Measurements from ENCODE around the gene NCAM1. TPM values are rescaled to one million over a fixed set of nuclear protein-coding genes. Genes with fewer than 3 reads are reported as not detected.

Gene NCAM1
- total and polyA plus RNA-seq, 5 experiments from 2014 or later: 0.08 to 0.98 (median 0.60) TPM; not detected in 2

DNA sequence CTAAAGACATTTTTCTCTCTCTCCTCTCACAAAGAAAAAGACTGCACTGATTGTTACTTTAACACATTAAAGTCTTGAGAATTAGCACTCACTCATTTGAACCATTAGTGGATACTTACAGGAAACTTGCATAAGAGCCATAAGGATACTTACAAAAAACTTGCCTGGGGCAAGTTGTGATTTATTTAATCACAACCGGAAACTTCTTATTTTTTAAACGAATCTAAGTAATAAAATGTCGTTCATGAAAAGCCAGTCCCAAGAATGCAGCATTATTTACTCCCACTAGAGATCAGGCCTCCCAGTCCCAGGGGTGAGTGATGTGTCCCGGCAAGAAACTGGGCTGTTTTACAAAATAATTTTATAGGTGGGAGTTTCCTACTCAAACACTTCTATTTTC is 293.9 kb downstream of the NCAM1 start:
- no peak for ATAC-seq
- Mint-ChIP-seq H3K36me3 (no peaks in the 10 kb centered on the region), H3K9me3 (no peaks in the 10 kb centered on the region), H3K27ac (no peak overlapping the region), H3K4me1 (no peaks in the 10 kb centered on the region), H3K4me3 (no peak overlapping the region), H3K27me3 (peaks cover 1 to 28% (median 3%) of the 10 kb centered on the region in 5 donors)
- POLR2A ChIA-PET: no interaction called here
- no peak for DNase-seq

DNA sequence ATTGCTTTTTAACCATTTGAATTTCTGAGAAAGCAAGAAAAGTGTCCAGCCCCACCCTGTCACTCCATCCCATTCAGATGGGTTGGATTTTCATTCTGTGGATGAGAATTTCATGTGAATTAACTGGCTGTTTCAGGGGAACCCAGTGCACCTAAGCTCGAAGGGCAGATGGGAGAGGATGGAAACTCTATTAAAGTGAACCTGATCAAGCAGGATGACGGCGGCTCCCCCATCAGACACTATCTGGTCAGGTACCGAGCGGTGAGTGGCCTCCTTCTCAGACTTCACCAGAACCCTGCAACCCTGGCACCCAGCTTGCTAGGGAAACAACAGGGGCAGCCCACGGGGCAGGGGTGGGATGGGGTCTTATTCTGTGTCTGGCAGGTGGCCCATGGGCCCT is 294.5 kb downstream of the NCAM1 start:
- DNase-seq (no peak), ATAC-seq (no peak)
- peaks cover 0 to 22% (median 3%) of the 10 kb centered on the region in 5 donors for H3K27me3 Mint-ChIP-seq
- H3K4me3 Mint-ChIP-seq: no peak overlapping the region
- H3K9me3 Mint-ChIP-seq: no peaks in the 10 kb centered on the region
- no peak overlapping the region for H3K27ac Mint-ChIP-seq
- POLR2A ChIA-PET: no interaction called here
- H3K36me3 Mint-ChIP-seq: no peaks in the 10 kb centered on the region
- no peaks in the 10 kb centered on the region for H3K4me1 Mint-ChIP-seq

- H3K27me3 Mint-ChIP-seq: peaks cover 1 to 14% (median 3%) of the 10 kb centered on the region in 5 donors
- no peak for ATAC-seq
- POLR2A ChIA-PET: no interaction called here
- H3K36me3 Mint-ChIP-seq: no peaks in the 10 kb centered on the region
- H3K4me1 Mint-ChIP-seq: no peaks in the 10 kb centered on the region
- DNase-seq: no peak
- no peak overlapping the region for H3K27ac Mint-ChIP-seq
- no peak overlapping the region for H3K4me3 Mint-ChIP-seq
- no peaks in the 10 kb centered on the region for H3K9me3 Mint-ChIP-seq
Observed at GRCh38 chr11:113256431-113257202, 295.4 kb downstream of the NCAM1 start.

DNA sequence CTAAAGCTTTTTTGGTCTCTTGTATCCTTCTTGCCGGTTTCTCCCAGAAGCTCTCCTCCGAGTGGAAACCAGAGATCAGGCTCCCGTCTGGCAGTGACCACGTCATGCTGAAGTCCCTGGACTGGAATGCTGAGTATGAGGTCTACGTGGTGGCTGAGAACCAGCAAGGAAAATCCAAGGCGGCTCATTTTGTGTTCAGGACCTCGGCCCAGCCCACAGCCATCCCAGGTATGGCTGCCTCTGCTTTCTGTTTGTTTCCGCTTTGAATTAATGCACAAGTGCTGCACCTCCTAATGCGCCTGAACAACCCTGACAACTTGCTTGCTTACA is 298.8 kb downstream of the NCAM1 start:
- Mint-ChIP-seq H3K27ac (no peak overlapping the region), H3K4me3 (no peak overlapping the region), H3K4me1 (no peaks in the 10 kb centered on the region), H3K36me3 (no peaks in the 10 kb centered on the region), H3K9me3 (no peaks in the 10 kb centered on the region), H3K27me3 (peaks cover 0 to 2% (median 0%) of the 10 kb centered on the region in 5 donors)
- DNase-seq: no peak
- POLR2A ChIA-PET: interaction anchor here (0.7 kb wide), 1 partner anchor 1252 kb away, joined by 7 read pairs; no protein-coding TSS in a partner anchor
- no peak for ATAC-seq

- H3K27me3 Mint-ChIP-seq: peaks cover 0 to 2% (median 0%) of the 10 kb centered on the region in 5 donors
- DNase-seq (no peak), ATAC-seq (no peak)
- no peak overlapping the region for H3K27ac Mint-ChIP-seq
- H3K4me1 Mint-ChIP-seq: no peaks in the 10 kb centered on the region
- POLR2A ChIA-PET: no interaction called here
- H3K4me3 Mint-ChIP-seq: no peak overlapping the region
- H3K36me3 Mint-ChIP-seq: no peaks in the 10 kb centered on the region
- H3K9me3 Mint-ChIP-seq: no peaks in the 10 kb centered on the region
Observed at GRCh38 chr11:113260541-113260940, 299.3 kb downstream of the NCAM1 start.

DNA sequence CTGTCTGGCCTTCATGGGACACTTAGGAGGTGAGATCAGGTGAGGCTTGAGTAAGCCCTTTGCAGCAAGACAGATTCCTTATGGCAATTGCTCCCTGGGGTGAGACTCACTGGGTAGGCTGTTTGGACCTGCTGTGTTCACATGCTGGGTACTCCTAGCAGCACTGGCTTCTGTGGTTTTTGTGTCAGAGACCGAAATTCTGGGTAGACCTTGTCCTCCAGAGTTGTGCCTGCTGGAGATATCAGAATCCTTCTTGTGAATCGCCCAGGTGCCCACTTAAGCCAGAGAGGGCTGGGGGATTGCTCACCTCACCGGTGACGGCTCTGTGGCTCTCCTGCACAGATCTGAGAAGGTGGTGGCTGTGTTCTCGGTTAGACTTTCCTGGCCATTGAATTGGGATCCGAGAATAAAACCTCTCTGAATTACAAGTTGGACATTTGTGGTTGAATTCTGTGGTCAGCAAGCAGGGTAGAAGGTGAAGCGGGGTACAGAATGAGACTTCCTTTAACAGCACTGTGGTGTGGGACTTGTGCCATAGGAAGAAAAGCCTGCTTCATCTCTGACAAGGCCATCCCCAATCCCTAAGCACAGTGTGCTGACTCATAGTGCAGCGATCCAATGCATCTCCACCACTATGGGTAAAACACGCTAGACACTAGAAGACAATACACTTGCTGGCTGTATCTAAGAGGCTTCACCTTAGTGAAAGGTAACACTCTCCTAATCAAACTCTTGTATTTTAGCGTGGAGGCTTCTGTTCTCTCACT is 300.7 kb downstream of the NCAM1 start:
- H3K36me3 Mint-ChIP-seq: no peaks in the 10 kb centered on the region
- H3K27ac Mint-ChIP-seq: no peak overlapping the region
- H3K9me3 Mint-ChIP-seq: no peaks in the 10 kb centered on the region
- no peak overlapping the region for H3K4me3 Mint-ChIP-seq
- POLR2A ChIA-PET: no interaction called here
- H3K4me1 Mint-ChIP-seq: no peaks in the 10 kb centered on the region
- ATAC-seq (no peak), DNase-seq (no peak)
- peaks cover 0 to 4% (median 3%) of the 10 kb centered on the region in 5 donors for H3K27me3 Mint-ChIP-seq

GRCh38 chr11:113262594-113262993 is 301.4 kb downstream of the NCAM1 start:
- no peak overlapping the region for H3K4me3 Mint-ChIP-seq
- no peaks in the 10 kb centered on the region for H3K4me1 Mint-ChIP-seq
- no peaks in the 10 kb centered on the region for H3K36me3 Mint-ChIP-seq
- ATAC-seq: no peak
- POLR2A ChIA-PET: no interaction called here
- H3K9me3 Mint-ChIP-seq: no peaks in the 10 kb centered on the region
- no peak overlapping the region for H3K27ac Mint-ChIP-seq
- peaks cover 0 to 8% (median 3%) of the 10 kb centered on the region in 5 donors for H3K27me3 Mint-ChIP-seq
- DNase-seq: no peak

DNA sequence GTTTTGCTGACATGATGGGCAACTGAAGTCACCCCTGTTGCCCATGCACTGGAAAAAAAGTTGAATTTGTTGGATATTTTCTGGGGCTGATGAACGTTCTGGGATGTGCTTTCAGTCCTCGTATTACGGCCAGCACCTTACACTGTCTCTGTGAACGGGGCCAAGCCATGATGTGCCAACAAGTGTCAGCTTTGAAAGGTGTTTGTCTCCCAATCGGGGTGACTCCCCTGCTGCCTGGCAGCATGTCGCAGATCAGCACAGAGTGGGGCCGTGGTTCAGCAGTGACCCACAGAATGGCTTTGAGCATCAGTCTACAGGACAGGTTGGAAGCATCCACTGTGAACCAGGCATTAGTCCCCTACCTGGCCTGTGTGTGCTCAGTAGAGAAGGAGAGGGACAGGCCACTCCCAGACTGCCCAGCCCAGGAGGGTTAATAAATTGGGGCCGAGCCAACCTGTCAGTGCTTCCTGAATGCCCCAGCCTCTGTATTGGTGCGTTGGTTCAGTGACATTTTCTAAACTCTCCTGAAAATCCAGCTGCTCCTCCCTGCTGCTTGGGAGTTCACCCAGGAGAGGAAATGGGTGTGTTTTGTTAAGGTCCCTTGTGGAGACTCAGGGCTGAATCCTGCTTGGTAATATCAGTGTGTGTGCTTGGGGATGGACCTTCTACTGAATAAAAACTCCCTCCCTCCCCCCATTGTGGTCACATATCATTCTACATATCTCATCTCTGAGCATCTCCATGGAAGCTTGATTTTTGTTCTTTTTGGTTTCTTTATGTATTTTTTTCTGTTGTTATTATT is 302.4 kb downstream of the NCAM1 start:
- H3K27ac Mint-ChIP-seq: no peak overlapping the region
- H3K27me3 Mint-ChIP-seq: peaks cover 0 to 8% (median 3%) of the 10 kb centered on the region in 5 donors
- H3K9me3 Mint-ChIP-seq: no peaks in the 10 kb centered on the region
- POLR2A ChIA-PET: no interaction called here
- no peaks in the 10 kb centered on the region for H3K36me3 Mint-ChIP-seq
- ATAC-seq (no peak), DNase-seq (no peak)
- no peaks in the 10 kb centered on the region for H3K4me1 Mint-ChIP-seq
- H3K4me3 Mint-ChIP-seq: no peak overlapping the region

DNA sequence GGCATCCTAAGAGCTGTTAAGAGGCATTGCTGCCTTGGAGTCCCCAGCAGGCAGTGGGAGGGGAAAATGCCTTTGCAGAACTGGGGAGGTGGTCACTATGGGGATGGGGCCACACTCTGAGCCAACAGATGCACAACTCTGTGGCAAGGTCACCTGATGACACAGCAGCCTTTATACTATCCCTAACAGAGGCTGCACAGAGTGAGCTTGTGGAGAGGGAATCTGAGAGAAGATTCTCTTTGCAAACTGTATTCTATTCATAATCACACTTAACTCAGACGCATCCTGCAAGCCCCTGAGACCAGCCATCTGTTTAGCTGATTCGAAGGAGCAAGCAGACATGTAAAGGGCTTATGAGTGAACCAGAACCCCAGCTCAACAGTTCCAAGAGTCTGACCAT is 304.1 kb downstream of the NCAM1 start:
- no peaks in the 10 kb centered on the region for H3K36me3 Mint-ChIP-seq
- no peak overlapping the region for H3K4me3 Mint-ChIP-seq
- no peaks in the 10 kb centered on the region for H3K9me3 Mint-ChIP-seq
- H3K27me3 Mint-ChIP-seq: peaks cover 2 to 14% (median 6%) of the 10 kb centered on the region in 5 donors
- H3K4me1 Mint-ChIP-seq: no peaks in the 10 kb centered on the region
- POLR2A ChIA-PET: no interaction called here
- no peak overlapping the region for H3K27ac Mint-ChIP-seq
- ATAC-seq (no peak), DNase-seq (no peak)

DNA sequence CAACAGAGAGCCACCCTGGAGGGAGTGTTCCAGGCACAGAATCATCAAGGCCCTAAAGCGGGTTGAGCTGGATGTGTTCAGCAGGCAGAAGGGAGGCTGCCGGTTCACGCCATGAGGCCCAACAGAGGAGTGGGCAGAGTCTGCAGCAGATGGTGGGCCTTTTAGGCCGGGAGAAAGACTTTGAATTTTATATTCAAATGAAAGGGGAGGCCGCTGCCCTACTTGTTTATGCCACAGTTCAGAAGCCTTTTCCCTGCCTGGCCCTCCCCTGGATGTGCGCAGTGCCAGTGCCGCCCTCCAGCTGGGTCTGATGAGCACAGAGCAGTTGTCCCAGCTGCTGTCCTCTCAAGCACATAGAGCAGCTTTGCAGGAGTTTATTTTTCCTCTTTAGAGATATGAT is 306.3 kb downstream of the NCAM1 start:
- H3K27ac Mint-ChIP-seq: no peak overlapping the region
- POLR2A ChIA-PET: no interaction called here
- no peaks in the 10 kb centered on the region for H3K36me3 Mint-ChIP-seq
- peaks cover 3 to 14% (median 8%) of the 10 kb centered on the region in 5 donors for H3K27me3 Mint-ChIP-seq
- ATAC-seq (no peak), DNase-seq (no peak)
- no peak overlapping the region for H3K4me3 Mint-ChIP-seq
- H3K4me1 Mint-ChIP-seq: no peaks in the 10 kb centered on the region
- no peaks in the 10 kb centered on the region for H3K9me3 Mint-ChIP-seq

- no peak for DNase-seq
- no peaks in the 10 kb centered on the region for H3K36me3 Mint-ChIP-seq
- H3K9me3 Mint-ChIP-seq: no peaks in the 10 kb centered on the region
- peaks cover 3 to 18% (median 8%) of the 10 kb centered on the region in 5 donors for H3K27me3 Mint-ChIP-seq
- no peak overlapping the region for H3K4me3 Mint-ChIP-seq
- H3K27ac Mint-ChIP-seq: no peak overlapping the region
- no peak for ATAC-seq
- no peaks in the 10 kb centered on the region for H3K4me1 Mint-ChIP-seq
- POLR2A ChIA-PET: no interaction called here
Observed at GRCh38 chr11:113269096-113269495, 307.9 kb downstream of the NCAM1 start.

GRCh38 chr11:113269636-113270035 is 308.4 kb downstream of the NCAM1 start:
- ATAC-seq (no peak), DNase-seq (no peak)
- Mint-ChIP-seq H3K27ac (no peak overlapping the region), H3K4me3 (no peak overlapping the region), H3K9me3 (no peaks in the 10 kb centered on the region), H3K27me3 (peaks cover 3 to 18% (median 8%) of the 10 kb centered on the region in 5 donors), H3K36me3 (no peaks in the 10 kb centered on the region), H3K4me1 (no peaks in the 10 kb centered on the region)
- POLR2A ChIA-PET: no interaction called here

- no peaks in the 10 kb centered on the region for H3K9me3 Mint-ChIP-seq
Observed at GRCh38 chr11:113270080-113270479, 308.9 kb downstream of the NCAM1 start.

More at GRCh38 chr11:113270080-113270479, 308.9 kb downstream of the NCAM1 start:
- H3K27ac Mint-ChIP-seq: no peak overlapping the region
- H3K27me3 Mint-ChIP-seq: peaks cover 3 to 18% (median 8%) of the 10 kb centered on the region in 5 donors
- no peaks in the 10 kb centered on the region for H3K36me3 Mint-ChIP-seq
- no peak overlapping the region for H3K4me3 Mint-ChIP-seq
- DNase-seq (no peak), ATAC-seq (no peak)
- no peaks in the 10 kb centered on the region for H3K4me1 Mint-ChIP-seq
- POLR2A ChIA-PET: no interaction called here

Measured in naive thymus-derived CD8-positive, alpha-beta T cell (primary cell).